ENCODE measurements around the gene CCNDBP1.
A peak's percentile ranks its signal among the peaks of the same experiment; 100 is the strongest.

GRCh38 chr15:43218908-43219706, 33.9 kb downstream of the CCNDBP1 start:
- TF ChIP-seq EZH2phosphoT487 (IDR thresholded peaks at IDR 0.05; ENCODE audit: unreplicated experiment) (no peak), JUNB (IDR thresholded peaks at IDR 0.05; ENCODE audit: unreplicated experiment) (no peak), CTCF (conservative IDR thresholded peaks at IDR 0.05; ENCODE audit: low read depth in 2 of 2) (peak; percentile 74 to 82), EZH2 (IDR thresholded peaks at IDR 0.05; ENCODE audit: low read depth, unreplicated experiment) (no peak), REST (IDR thresholded peaks at IDR 0.05; ENCODE audit: unreplicated experiment) (no peak), ETS1 (IDR thresholded peaks at IDR 0.05) (no peak), POLR2AphosphoS5 (IDR thresholded peaks at IDR 0.05; ENCODE audit: low read depth) (no peak), CREB1 (CRISPR knock-in tag; IDR thresholded peaks at IDR 0.05; ENCODE audit: low read depth) (peak; percentile 69), ZNF462 (CRISPR knock-in tag; IDR thresholded peaks at IDR 0.05) (no peak), ZNF114 (CRISPR knock-in tag; IDR thresholded peaks at IDR 0.05) (no peak), ZNF331 (CRISPR knock-in tag; IDR thresholded peaks at IDR 0.05; ENCODE audit: low read depth) (no peak), NANOG (IDR thresholded peaks at IDR 0.05; ENCODE audit: borderline replicate concordance) (no peak)
